GM12875 (cell line): ENCODE data around the gene P2RY4.
"Not testable (repeated sequence)": the region's sequence is repeated elsewhere in the genome, so short reads cannot be mapped to it uniquely, and the experiment has no call there.

Experiments used
- H3K4me3 ChIP-seq: one replicate; pipeline ENCODE4 v1.5.1; 2011; ENCODE audit warnings: low read depth, low read length, control low read depth
- CTCF ChIP-seq: IDR thresholded peaks from 2 replicates; pipeline ENCODE4 v1.5.1; 2011; ENCODE audit warnings: low read depth, mild to moderate bottlenecking, control low read depth, inconsistent platforms, low read length, moderate library complexity, borderline replicate concordance; ENCODE audit not compliant: insufficient read depth

Gene P2RY4

GRCh38 chrX:70219938-70220764 lies 39.9 kb downstream of the P2RY4 start:
- no peak overlapping the region for H3K4me3 ChIP-seq
- no peak for TF ChIP-seq CTCF

GRCh38 chrX:70209570-70209969 lies 50.4 kb downstream of the P2RY4 start:
- H3K4me3 ChIP-seq: not testable (repeated sequence)

GRCh38 chrX:70208479-70208878 lies 51.5 kb downstream of the P2RY4 start:
- no peak overlapping the region for H3K4me3 ChIP-seq
- no peak for TF ChIP-seq CTCF
